ENCODE results near the gene JUNB. TPM values are rescaled to one million over a fixed set of nuclear protein-coding genes. Genes with fewer than 3 reads are reported as not detected.

The JUNB gene
- total and polyA plus RNA-seq, 2 of the 13 experiments (the other 11 are each of a cell fraction or from before 2014, with no cell fraction given) = 7.7 to 8.2 TPM

DNA sequence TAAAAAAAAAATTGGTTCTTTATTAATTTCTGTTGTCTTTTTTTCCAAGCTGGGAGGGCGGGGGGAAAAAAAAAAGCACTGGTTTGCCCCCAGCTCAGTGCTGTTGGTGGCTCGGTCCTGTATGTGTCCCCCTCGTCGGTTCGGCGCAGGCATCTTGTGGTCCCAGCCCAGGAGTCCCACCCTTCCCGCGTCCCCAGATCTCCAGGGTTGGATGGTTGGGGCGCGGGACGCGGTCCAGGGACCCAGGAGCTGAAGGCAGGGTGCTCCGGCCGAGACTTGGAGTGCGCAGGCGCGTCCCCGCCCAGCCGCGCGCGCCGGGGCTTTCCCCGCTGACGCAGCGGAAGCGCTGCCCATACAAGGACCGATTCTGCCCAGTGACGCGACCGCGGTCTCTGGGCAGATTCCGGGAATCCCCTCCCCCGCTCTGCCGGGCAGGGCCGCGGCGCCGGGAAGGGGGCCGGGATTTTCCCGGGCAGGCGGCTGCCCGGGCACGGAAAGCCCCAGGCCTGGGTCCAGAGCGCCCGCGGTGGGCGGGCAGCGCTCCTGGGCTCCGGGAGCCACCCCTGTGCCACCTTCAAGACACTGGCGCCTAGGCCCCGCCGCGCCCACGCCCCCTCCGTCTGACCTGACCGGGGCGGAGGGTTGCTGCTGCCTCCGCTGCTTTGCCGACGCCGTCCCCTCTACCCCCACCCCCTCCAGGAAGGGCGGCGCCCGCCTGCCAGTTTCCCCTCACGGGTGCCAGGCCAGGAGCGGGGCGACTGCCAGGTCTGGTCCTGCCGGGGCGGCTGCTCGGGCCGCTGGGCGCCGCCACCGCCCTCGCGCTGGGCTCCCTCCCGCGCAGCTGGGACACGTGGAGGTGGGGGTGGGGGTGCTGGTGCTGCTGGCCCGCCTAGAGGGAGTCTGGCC is 2.3 kb downstream of the JUNB start (continued):
- TF ChIP-seq MYC (CRISPR knock-in tag; IDR thresholded peaks at IDR 0.05; ENCODE audit: borderline replicate concordance) (no peak; the same call in 1 of the 2 replicates), MED1 (CRISPR knock-in tag; IDR thresholded peaks at IDR 0.05) (peak; percentile 76), DR1 (CRISPR knock-in tag; IDR thresholded peaks at IDR 0.05) (no peak), STAT6 (CRISPR knock-in tag; IDR thresholded peaks at IDR 0.05; ENCODE audit: borderline replicate concordance) (no peak), KDM5B (CRISPR knock-in tag; IDR thresholded peaks at IDR 0.05; ENCODE audit: borderline replicate concordance) (peak; percentile 62; the same call in 1 of the 2 replicates), ZBTB39 (CRISPR knock-in tag; IDR thresholded peaks at IDR 0.05) (no peak), ZNF30 (CRISPR knock-in tag; IDR thresholded peaks at IDR 0.05) (no peak), ZNF274 (CRISPR knock-in tag; IDR thresholded peaks at IDR 0.05) (no peak), STAG1 (CRISPR knock-in tag; IDR thresholded peaks at IDR 0.05) (no peak), TEAD2 (CRISPR knock-in tag; IDR thresholded peaks at IDR 0.05) (no peak), JUND (CRISPR knock-in tag; IDR thresholded peaks at IDR 0.05) (no peak)
- TF ChIP-seq, protein P1, sequence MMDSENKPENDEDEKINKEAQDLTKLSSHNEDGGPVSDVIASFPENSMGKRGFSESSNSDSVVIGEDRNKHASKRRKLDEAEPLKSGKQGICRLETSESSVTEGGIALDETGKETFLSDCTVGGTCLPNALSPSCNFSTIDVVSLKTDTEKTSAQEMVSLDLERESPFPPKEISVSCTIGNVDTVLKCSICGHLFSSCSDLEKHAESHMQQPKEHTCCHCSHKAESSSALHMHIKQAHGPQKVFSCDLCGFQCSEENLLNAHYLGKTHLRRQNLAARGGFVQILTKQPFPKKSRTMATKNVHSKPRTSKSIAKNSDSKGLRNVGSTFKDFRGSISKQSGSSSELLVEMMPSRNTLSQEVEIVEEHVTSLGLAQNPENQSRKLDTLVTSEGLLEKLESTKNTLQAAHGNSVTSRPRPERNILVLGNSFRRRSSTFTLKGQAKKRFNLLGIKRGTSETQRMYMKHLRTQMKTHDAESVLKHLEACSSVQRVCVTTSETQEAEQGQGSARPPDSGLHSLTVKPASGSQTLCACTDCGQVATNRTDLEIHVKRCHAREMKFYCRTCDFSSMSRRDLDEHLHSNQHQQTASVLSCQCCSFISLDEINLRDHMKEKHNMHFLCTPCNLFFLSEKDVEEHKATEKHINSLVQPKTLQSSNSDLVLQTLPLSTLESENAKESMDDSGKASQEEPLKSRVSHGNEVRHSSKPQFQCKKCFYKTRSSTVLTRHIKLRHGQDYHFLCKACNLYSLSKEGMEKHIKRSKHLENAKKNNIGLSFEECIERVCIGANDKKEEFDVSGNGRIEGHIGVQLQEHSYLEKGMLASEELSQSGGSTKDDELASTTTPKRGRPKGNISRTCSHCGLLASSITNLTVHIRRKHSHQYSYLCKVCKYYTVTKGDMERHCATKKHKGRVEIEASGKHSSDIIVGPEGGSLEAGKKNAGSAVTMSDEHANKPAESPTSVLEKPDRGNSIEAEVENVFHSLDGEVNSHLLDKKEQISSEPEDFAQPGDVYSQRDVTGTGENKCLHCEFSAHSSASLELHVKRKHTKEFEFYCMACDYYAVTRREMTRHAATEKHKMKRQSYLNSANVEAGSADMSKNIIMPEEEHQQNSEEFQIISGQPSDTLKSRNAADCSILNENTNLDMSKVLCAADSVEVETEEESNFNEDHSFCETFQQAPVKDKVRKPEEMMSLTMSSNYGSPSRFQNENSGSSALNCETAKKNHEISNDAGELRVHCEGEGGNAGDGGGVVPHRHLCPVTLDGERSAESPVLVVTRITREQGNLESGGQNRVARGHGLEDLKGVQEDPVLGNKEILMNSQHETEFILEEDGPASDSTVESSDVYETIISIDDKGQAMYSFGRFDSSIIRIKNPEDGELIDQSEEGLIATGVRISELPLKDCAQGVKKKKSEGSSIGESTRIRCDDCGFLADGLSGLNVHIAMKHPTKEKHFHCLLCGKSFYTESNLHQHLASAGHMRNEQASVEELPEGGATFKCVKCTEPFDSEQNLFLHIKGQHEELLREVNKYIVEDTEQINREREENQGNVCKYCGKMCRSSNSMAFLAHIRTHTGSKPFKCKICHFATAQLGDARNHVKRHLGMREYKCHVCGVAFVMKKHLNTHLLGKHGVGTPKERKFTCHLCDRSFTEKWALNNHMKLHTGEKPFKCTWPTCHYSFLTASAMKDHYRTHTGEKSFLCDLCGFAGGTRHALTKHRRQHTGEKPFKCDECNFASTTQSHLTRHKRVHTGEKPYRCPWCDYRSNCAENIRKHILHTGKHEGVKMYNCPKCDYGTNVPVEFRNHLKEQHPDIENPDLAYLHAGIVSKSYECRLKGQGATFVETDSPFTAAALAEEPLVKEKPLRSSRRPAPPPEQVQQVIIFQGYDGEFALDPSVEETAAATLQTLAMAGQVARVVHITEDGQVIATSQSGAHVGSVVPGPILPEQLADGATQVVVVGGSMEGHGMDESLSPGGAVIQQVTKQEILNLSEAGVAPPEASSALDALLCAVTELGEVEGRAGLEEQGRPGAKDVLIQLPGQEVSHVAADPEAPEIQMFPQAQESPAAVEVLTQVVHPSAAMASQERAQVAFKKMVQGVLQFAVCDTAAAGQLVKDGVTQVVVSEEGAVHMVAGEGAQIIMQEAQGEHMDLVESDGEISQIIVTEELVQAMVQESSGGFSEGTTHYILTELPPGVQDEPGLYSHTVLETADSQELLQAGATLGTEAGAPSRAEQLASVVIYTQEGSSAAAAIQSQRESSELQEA (CRISPR knock-in tag; IDR thresholded peaks at IDR 0.05; ENCODE audit: not compliant biosample characterization) = no peak
- TF ChIP-seq, protein P2, sequence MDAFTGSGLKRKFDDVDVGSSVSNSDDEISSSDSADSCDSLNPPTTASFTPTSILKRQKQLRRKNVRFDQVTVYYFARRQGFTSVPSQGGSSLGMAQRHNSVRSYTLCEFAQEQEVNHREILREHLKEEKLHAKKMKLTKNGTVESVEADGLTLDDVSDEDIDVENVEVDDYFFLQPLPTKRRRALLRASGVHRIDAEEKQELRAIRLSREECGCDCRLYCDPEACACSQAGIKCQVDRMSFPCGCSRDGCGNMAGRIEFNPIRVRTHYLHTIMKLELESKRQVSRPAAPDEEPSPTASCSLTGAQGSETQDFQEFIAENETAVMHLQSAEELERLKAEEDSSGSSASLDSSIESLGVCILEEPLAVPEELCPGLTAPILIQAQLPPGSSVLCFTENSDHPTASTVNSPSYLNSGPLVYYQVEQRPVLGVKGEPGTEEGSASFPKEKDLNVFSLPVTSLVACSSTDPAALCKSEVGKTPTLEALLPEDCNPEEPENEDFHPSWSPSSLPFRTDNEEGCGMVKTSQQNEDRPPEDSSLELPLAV (CRISPR knock-in tag; conservative IDR thresholded peaks at IDR 0.05; ENCODE audit: low read depth) = no peak

Measured in HepG2 (cell line).